Thymus (tissue), 14 donors: ENCODE results near the gene TMPRSS15. TPM values are rescaled to one million over a fixed set of nuclear protein-coding genes. Genes with fewer than 3 reads are reported as not detected.

ENCODE experiments used
- DNase-seq, 9 donors: peaks; one replicate each; pipeline ENCODE4 v3.0.0-alpha.2; 2013; ENCODE audit warnings: low spot score in 9 of 9, low read depth in 6 of 9, missing footprints in 1 of 9
- H3K27ac ChIP-seq, 2 donors: one replicate each; pipeline ENCODE4 v1.5.1; 2013; ENCODE audit warnings: control low read depth in 1 of 2, low read depth in 1 of 2, low read length in 1 of 2, mild to moderate bottlenecking in 1 of 2, moderate library complexity in 1 of 2
- H3K27me3 ChIP-seq, 2 donors: one replicate each; pipeline ENCODE4 v1.5.1; 2013; ENCODE audit warnings: low read length in 1 of 2; ENCODE audit not compliant: control insufficient read depth in 2 of 2, insufficient read depth in 1 of 2
- H3K36me3 ChIP-seq, 2 donors: one replicate each; pipeline ENCODE4 v1.5.1; 2013; ENCODE audit warnings: low read length in 1 of 2, mild to moderate bottlenecking in 1 of 2, moderate library complexity in 1 of 2; ENCODE audit not compliant: control insufficient read depth in 2 of 2, insufficient read depth in 2 of 2
- H3K4me1 ChIP-seq, 2 donors: one replicate each; pipeline ENCODE4 v1.5.1; 2013; ENCODE audit warnings: low read length in 2 of 2; ENCODE audit not compliant: control insufficient read depth in 2 of 2, insufficient read depth in 2 of 2
- H3K4me3 ChIP-seq, 2 donors: one replicate each; pipeline ENCODE4 v1.5.1; 2013; ENCODE audit warnings: low read length in 2 of 2, control low read depth in 1 of 2, mild to moderate bottlenecking in 1 of 2
- H3K9me3 ChIP-seq, 2 donors: one replicate each; pipeline ENCODE4 v1.5.1; 2013; ENCODE audit warnings: low read length in 1 of 2, mild to moderate bottlenecking in 1 of 2; ENCODE audit not compliant: control insufficient read depth in 2 of 2, insufficient read depth in 1 of 2
- WGBS: extraction: QIAGEN DNeasy Blood & Tissue Kit; methylation state at CpG from one replicate; pipeline ENCODE4 v1.1.7; 2013; 5-methylcytosine and 5-hydroxymethylcytosine counted together
- long read RNA-seq, 10 donors: transcript quantifications; one replicate each; lab custom pipeline, GENCODE V29; 2026
- polyA plus RNA-seq: library from polyadenylated mRNA; stranded (reverse); fragments of 200-250 nt; gene quantifications from one replicate; pipeline ENCODE4 v1.2.3, GENCODE V29; 2013
- total RNA-seq: library from RNA; stranded (reverse); fragments of 120-200 nt; gene quantifications from one replicate; pipeline ENCODE4 v1.2.4, GENCODE V29; 2013
- donor health status: healthy.

Gene TMPRSS15
- total RNA-seq, result under 0.01 TPM
- polyA plus RNA-seq, result 0.02 TPM
- long read RNA-seq, donor 1, result 0 reads
- long read RNA-seq, donor 2, result 0 reads
- long read RNA-seq, donor 3, result 0 reads
- long read RNA-seq, donor 4, result 0 reads
- long read RNA-seq, donor 5, result 0 reads
- long read RNA-seq, donor 6, result 0 reads
- long read RNA-seq, donor 7, result 0 reads
- long read RNA-seq, donor 8, result 0 reads
- long read RNA-seq, donor 9, result 0 reads
- long read RNA-seq, donor 10, result 0 reads

DNA sequence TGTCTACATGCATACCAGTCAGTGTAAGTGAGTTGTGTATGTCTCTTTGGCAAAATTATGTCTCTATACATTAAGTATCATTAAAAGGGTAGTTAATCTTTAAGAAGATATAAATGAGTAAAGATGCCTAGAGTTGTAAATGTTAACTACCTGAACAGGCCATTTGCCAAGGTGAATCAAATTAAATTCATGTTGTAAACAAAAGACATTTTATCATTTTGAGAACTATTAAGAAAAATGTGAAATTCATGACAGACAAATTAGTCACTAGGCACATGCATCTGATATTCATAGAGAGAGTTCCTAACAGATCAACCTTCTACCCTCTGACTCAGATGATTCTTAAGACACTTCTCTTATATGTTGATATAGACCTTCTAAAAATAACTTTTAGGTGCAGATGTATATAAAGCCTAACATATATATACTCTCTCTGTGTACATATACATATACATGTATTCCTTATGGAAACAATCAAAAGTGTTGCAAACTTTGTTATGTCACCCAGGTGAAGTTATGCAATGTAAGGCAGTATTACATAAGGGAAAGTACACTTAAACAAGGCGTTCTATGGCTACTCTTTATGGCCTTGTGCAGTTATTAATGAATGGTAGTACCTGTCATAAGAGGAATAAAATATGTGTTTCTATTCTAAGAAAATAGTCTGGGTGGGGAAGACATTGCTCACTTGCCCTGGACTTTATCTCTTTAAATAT, at the start of gene TMPRSS15:
Gene TMPRSS15, minus strand, starts transcription at position 51 of the 716 bp plus-strand sequence. CDS start 163 bp downstream, outside the sequence.
- no peak within 1 kb of the TSS for H3K4me3 ChIP-seq
- H3K27me3 ChIP-seq, result no peaks in the 10 kb centered on the region
- no peaks in the 10 kb centered on the region for H3K4me1 ChIP-seq
- WGBS, result 87% methylated on average over 1 of the region's 1 CpG
- DNase-seq, result no peak
- H3K27ac ChIP-seq, result no peak within 1 kb of the TSS
- H3K36me3 ChIP-seq, result no peaks in the 10 kb centered on the region
- no peaks in the 10 kb centered on the region for H3K9me3 ChIP-seq

DNA sequence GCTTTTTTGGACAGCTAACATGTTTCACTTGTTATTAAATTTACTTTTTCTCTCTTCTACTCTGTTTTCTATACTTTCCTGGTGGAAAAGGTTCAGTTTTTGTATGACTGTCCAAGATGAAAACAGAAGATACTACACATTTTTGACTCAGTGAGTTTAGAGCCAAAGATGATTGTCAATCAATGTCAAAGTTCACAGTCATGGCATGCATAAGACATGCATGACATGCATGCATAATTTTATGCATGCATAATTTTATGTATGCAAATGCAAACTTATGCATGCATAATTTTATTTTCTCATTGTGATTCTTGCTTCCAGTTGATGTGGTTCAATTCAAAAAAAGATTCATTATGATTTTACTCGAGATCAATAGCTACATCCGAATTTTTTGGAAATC, 48.1 kb upstream of the TMPRSS15 start:
- Histone ChIP-seq H3K9me3 (peaks cover 0 to 3% of the 10 kb centered on the region in 2 donors), H3K27me3 (no peaks in the 10 kb centered on the region), H3K27ac (no peak overlapping the region), H3K4me1 (no peaks in the 10 kb centered on the region), H3K4me3 (no peak overlapping the region), H3K36me3 (no peaks in the 10 kb centered on the region)
- WGBS, result 96% methylated on average over 2 of the region's 2 CpGs
- no peak for DNase-seq

DNA sequence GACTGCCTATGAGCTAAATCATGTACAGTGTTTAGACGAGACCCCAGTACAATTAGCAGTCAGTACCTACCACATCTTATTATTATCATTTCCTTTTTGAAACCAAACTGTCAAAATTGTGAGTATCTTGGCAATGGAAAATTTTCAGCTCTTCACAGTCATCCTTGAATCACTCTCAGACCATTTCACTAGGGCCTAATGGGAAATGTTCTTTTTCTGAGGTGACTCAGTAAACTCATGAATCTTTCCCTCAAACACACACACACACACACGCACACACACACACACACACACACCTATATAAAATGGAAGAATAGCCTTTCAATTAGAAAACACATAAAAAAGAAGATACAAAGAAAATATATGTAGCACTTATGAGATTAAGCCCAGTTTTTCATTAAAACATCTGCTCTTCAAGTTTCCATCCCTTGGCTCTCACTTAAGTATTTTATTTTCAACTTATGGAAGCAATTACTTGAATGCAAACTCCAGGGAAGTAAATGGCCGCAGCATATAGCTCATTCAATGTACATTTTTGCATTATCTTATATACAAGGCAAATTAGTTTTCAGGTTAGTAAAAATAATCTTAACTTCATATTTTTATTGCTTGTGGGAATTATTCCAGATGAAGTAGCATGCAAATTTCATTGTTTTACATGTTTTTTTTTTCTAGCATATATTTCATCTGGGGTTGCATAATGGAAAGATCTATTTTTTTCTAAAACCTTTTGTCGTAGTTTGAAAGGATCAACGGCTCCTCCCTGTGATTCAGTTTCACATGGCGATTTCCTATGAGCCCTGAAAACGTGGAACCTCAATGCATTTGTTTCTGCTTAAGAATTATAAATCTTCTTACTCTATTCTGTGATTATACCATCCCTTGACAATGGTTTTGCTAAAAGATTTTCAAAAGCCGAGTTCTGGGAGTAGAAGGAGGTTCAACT, 46.3 kb upstream of the TMPRSS15 start:
- 89% methylated on average over 8 of the region's 8 CpGs for whole genome bisulfite sequencing
- Histone ChIP-seq H3K4me3 (no peak overlapping the region), H3K27ac (no peak overlapping the region), H3K9me3 (peaks cover 0 to 3% of the 10 kb centered on the region in 2 donors), H3K4me1 (no peaks in the 10 kb centered on the region), H3K36me3 (no peaks in the 10 kb centered on the region), H3K27me3 (no peaks in the 10 kb centered on the region)
- no peak for DNase-seq

DNA sequence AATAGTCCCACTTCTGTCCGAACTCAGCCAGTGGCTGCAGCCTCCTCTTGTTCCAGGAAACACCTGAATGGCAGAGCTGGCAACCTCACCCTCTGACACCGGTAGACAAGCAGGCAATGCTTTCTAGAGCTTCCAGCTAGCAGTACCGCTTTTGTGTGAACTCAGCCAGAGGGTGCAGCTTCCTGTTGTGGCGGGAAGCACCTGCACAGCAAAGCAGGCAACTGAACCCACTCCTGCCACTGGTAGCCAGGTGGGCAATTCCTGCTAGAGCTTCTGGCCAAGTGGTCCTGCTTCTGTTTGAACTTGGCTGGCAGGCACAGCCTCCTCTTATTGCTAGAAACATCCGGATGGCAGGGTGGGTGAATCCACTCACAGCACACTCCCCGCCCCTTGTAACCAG, 40.1 kb upstream of the TMPRSS15 start:
- DNase-seq, result peak; percentile 44 to 90 (median 69)
- Histone ChIP-seq H3K4me1 (peaks cover 9 to 15% of the 10 kb centered on the region in 2 donors), H3K27me3 (no peaks in the 10 kb centered on the region), H3K36me3 (no peaks in the 10 kb centered on the region), H3K4me3 (no peak overlapping the region), H3K27ac (peak overlapping the region in 1 of 2 donors; percentile 79), H3K9me3 (peaks cover 0 to 3% of the 10 kb centered on the region in 2 donors)
- WGBS, result 6% methylated on average over 6 of the region's 6 CpGs

DNA sequence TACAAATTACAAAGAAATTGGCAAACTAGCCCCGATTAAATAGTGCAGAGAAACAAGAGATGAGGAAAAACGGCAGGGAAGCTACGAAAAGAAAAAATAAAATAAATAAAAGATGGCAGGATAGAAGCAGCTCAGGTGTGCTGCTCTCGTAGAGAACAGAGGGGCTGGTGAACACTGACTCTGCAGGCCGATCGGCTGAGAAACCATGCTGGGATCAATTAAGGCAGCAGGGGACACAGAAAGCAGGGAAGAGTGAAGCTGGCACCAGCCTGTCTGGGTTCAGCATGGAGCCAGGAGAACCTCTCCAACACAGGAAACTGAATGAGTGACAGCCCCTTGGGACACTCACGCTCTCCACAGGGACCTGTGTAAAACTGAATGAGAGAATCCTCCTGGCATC, 39.5 kb upstream of the TMPRSS15 start:
- Histone ChIP-seq H3K4me1 (peaks cover 9 to 15% of the 10 kb centered on the region in 2 donors), H3K27ac (peak overlapping the region in 1 of 2 donors; percentile 79), H3K36me3 (no peaks in the 10 kb centered on the region), H3K9me3 (peaks cover 0 to 3% of the 10 kb centered on the region in 2 donors), H3K4me3 (no peak overlapping the region), H3K27me3 (no peaks in the 10 kb centered on the region)
- WGBS, result 84% methylated on average over 7 of the region's 7 CpGs
- no peak for DNase-seq

DNA sequence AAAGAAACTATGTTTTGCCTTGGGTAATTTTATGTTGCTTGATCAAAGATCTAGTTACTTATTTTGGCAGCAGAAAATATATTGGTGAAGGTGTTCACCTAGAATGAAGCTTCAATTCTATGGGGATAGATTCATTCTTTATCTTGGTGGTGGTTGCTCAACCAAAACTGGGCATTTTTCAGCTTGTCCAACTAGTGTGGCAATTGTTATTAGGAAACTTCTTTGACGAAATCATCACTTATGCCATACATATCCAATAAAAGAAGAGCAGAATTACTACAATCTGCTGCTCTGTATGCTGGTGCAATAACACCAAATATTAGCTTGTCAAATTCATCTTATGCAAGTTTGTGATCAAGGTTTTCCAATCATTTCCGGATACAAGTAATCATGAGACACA, 26.8 kb upstream of the TMPRSS15 start:
- Histone ChIP-seq H3K9me3 (no peaks in the 10 kb centered on the region), H3K4me1 (no peaks in the 10 kb centered on the region), H3K36me3 (no peaks in the 10 kb centered on the region), H3K27me3 (no peaks in the 10 kb centered on the region), H3K27ac (no peak overlapping the region), H3K4me3 (no peak overlapping the region)
- no peak for DNase-seq
- WGBS, result 97% methylated on average over 2 of the region's 2 CpGs

DNA sequence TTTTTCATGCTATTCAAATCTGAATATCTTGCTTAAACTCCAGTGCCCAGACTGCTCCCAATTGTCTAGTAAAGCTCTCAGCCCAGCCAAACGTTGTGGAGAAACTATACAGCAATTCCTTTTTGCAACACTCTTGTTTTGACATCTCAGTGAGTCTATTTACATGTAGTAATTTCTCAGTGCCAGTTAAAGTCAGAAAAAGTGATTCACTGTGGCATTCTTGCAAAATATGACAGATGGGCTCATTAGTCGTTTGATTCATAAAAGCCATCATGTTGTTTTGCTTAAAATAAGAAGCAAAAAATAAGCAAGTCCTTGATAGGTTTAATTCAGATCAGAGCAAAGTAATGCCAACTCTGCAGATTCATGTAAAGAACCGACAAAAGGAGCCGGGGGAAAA, 20.7 kb upstream of the TMPRSS15 start:
- Histone ChIP-seq H3K27me3 (no peaks in the 10 kb centered on the region), H3K4me3 (no peak overlapping the region), H3K36me3 (no peaks in the 10 kb centered on the region), H3K27ac (no peak overlapping the region), H3K9me3 (no peaks in the 10 kb centered on the region), H3K4me1 (no peaks in the 10 kb centered on the region)
- DNase-seq, result no peak
- 84% methylated on average over 4 of the region's 4 CpGs for WGBS

DNA sequence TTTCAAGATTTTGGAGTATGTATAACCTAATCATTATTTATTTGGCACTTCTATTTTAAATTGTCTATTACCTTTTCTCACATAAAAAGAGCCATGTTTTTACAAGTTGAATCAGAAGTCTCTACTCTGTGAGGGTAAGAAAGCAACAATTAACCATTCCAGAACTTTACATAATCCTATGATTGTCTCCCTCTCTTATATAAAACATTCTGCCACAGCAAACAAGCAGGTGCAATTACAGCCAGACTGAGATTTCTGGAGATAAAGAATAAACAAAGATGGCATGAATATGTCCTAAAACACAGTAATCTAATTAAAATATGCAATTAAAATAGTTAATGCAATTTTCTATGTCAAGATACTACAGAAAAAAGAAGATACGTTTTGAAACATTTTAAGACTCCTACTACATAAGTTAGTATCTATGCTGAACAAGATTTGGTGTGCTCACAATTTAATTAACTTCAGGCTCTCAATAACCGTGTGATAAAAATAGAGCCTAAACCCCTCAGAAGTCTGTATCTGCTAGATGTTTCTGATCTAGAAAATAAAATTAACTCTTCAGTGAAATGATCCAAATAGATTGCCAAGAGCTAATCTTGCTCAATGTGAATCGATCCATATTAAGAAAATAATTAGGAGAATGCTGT, 13.7 kb upstream of the TMPRSS15 start:
- H3K4me1 ChIP-seq, result no peaks in the 10 kb centered on the region
- no peaks in the 10 kb centered on the region for H3K36me3 ChIP-seq
- H3K9me3 ChIP-seq, result no peaks in the 10 kb centered on the region
- DNase-seq, result no peak
- H3K27ac ChIP-seq, result no peak overlapping the region
- WGBS, result 64% methylated on average over 3 of the region's 3 CpGs
- no peaks in the 10 kb centered on the region for H3K27me3 ChIP-seq
- H3K4me3 ChIP-seq, result no peak overlapping the region
